ENCODE data around the gene FBXO47.
"Not testable (repeated sequence)": the region's sequence is repeated elsewhere in the genome, so short reads cannot be mapped to it uniquely, and the experiment has no call there.

FBXO47 gene

DNA sequence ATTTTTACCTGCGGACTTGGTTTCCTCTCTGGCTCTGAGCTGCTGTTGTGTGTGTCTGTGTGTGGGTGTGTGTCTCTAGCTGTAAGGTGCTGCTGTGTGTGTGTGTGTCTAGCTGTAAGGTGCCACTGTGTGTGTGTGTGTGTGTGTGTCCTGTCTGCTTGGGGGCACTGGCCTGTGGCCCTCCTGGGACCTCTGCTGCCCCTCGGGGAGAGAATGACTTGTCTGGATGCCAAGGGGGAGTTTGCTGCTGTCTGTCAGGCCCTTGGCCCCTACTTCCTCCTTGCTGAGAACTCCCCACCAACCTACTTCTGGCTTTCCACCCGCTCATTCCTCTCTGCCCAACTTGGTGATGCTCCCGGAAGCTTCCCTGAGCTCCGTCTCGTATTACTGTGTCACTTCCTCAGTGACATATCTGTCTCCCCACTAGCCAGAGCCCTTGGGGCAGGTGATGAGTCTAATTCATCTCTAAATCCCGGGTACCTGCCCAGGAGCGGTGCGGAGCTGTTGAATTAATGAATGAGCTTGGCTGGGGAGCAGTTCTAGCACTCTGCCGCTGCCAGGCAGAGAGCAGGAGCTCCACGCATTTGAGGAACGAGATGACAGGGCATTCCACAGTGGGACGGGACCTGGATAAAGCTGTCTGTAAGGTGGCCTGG lies 45.3 kb downstream of the FBXO47 start:
- peak; percentile 44 to 72 (median 62) for DNase-seq

DNA sequence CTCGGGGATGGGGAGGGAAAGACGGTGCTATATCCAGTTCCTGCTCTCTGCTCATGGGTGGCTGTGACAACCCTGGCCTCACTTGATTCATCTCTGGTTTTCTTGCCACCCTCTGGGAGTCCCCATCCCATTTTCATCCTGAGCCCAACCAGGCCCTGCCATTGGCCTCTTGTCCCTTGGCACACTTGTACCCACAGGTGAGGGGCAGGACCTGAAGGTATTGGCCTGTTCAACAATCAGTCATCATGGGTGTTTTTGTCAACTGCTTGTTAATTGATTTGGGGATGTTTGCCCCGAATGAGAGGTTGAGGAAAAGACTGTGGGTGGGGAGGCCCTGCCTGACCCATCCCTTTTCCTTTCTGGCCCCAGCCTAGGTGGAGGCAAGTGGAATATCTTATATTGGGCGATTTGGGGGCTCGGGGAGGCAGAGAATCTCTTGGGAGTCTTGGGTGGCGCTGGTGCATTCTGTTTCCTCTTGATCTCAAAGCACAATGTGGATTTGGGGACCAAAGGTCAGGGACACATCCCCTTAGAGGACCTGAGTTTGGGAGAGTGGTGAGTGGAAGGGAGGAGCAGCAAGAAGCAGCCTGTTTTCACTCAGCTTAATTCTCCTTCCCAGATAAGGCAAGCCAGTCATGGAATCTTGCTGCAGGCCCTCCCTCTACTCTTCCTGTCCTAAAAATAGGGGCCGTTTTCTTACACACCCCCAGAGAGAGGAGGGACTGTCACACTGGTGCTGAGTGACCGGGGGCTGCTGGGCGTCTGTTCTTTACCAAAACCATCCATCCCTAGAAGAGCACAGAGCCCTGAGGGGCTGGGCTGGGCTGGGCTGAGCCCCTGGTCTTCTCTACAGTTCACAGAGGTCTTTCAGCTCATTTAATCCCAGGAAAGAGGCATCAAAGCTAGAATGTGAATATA lies 46.6 kb downstream of the FBXO47 start:
- DNase-seq, result no peak

DNA sequence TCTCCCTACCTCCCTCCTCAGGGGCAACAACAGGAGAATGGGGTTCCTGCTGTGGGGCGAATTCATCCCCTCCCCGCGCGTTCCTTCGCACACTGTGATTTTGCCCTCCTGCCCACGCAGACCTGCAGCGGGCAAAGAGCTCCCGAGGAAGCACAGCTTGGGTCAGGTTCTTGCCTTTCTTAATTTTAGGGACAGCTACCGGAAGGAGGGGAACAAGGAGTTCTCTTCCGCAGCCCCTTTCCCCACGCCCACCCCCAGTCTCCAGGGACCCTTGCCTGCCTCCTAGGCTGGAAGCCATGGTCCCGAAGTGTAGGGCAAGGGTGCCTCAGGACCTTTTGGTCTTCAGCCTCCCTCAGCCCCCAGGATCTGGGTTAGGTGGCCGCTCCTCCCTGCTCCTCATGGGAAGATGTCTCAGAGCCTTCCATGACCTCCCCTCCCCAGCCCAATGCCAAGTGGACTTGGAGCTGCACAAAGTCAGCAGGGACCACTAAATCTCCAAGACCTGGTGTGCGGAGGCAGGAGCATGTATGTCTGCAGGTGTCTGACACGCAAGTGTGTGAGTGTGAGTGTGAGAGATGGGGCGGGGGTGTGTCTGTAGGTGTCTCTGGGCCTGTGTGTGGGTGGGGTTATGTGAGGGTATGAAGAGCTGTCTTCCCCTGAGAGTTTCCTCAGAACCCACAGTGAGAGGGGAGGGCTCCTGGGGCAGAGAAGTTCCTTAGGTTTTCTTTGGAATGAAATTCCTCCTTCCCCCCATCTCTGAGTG lies 47.7 kb downstream of the FBXO47 start:
- DNase-seq, result no peak

DNA sequence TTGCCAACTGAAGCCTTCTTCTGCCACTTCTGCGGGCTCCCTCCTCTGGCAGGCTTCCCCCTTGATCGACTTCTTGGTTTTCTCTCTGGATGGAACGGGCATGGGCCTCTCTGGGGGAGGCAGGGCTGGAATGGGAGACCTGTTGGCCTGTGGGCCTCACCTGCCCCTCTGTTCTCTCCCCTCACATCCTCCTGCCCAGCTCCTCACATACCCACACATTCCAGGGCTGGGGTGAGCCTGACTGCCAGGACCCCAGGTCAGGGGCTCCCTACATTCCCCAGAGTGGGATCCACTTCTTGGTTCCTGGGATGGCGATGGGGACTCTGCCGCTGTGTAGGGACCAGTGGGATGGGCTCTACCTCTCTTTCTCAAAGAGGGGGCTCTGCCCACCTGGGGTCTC lies 48.3 kb downstream of the FBXO47 start:
- DNase-seq, result no peak

DNA sequence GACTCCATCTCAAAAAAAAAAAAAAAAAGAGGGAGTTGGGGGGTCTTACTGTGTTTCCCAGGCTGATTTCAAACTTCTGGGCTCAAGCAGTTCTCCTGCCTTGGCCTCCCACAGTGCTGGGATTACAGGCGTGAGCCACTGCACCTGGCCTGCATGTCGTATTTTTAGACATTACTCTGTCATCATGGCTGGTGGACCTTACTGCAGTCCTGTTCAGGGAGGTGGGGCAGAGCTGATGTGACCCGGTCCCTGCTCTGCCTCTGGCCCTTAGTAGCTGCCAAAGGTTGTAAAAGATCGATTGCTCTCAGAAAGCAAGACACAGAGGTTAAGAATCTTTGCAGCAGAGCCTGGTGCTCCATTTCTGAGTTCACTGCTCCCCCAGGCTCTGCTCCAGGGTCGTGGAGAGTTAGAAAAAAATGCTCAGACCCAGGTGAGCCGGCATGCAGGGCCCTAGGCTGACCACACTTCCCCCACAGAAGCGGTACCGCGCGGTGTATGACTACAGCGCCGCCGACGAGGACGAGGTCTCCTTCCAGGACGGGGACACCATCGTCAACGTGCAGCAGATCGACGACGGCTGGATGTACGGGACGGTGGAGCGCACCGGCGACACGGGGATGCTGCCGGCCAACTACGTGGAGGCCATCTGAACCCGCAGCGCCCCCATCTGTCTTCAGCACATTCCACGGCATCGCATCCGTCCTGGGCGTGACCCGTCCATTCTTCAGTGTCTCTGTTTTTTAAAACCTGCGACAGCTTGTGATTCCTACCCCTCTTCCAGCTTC lies 48.9 kb downstream of the FBXO47 start:
- no peak for DNase-seq

DNA sequence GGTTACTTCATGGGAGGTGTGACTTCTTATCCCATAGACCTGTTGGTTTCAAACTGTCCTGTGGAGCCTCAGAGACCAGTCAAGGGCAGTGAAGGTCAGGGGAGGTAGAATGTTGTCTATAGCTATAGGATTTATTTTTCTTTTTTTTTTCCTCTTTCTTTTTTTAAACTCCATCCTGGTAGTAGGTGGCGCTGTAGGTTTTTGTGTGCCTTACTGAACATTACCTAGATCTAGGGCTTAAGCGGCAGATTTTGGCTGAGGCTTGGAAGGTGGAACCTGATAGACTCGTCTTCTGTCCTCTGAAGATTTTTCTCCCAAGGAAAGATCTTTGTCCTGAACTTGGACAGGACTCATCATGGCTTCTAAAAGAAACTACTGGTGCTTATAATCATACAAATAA lies 49.9 kb downstream of the FBXO47 start:
- no peak for DNase-seq

DNA sequence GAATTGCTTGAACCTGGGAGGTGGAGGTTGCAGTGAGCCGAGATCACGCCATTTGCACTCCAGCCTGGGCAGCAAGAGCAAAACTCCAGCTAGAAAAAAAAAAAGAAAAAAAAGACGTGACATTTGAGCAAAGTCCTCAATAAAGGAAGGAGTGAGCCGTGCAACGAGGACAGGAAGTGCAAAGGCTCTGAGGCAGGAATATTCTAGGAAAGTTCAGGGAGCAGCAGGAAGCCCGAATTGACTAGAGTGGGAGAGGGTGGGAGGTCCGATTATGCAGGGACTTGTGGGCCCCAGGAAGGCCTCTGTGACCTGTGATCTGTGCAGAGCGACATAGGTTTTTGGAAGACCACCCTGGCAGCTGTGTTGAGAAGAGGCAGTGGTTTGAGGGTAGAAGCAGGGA lies 50.4 kb downstream of the FBXO47 start:
- DNase-seq, result no peak

DNA sequence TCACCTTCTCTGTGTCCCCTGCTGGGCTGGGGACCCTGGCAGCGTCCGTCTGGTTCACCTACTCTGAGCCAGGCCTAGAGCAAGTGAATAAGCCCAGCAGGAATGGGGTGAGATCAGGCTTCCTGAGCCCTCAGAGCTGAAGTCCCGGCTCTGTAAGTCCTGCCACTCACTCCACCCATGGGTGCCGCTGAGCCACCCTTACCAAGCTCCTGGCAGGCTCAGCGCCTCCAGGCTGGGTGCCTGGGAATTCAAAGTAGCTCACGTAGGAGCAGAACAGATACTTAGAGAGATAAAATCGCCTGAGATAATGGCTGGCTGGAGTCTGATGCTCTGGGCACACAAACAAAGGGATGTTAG lies 51.6 kb downstream of the FBXO47 start:
- DNase-seq, result no peak

DNA sequence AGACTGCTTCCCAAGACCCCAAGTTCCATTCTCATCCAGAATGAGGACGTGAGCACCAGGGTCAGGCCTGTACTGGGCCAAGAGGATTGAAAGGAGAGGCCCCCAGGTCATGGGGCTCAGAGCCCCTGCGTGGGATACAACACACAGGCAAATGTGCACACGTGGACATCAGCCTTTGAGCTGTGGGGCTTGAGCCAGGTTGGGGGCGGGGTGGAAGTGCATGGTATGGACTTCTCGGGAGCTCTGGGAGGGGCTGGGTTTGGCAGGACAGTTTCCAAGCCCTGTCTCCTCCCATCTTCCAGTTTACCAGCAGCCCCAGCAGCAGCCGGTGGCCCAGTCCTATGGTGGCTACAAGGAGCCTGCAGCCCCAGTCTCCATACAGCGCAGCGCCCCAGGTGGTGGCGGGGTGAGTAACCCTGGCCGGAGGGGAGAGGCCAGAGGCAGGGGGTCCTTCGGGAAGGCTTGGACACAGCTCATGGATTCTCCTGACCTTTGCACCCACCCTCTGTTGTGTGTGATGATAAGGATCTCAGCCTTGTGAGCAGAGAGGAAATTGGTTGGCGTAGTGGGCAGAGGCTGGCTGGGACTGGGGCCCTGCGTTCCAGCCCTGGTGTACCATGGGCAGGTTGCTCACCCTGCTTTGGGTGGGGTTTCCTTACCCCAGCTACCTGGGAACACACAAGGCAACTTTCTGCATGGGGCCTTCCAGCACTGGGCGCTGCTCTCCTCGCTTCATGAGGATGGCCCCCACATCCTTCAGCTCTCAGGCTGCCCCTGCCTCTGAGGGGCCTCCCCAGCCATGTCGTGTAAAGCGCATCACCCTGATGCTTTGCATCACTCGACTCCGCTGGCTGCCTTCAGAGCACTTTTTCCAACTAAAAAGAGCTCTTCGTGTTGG lies 52.2 kb downstream of the FBXO47 start:
- no peak for DNase-seq

DNA sequence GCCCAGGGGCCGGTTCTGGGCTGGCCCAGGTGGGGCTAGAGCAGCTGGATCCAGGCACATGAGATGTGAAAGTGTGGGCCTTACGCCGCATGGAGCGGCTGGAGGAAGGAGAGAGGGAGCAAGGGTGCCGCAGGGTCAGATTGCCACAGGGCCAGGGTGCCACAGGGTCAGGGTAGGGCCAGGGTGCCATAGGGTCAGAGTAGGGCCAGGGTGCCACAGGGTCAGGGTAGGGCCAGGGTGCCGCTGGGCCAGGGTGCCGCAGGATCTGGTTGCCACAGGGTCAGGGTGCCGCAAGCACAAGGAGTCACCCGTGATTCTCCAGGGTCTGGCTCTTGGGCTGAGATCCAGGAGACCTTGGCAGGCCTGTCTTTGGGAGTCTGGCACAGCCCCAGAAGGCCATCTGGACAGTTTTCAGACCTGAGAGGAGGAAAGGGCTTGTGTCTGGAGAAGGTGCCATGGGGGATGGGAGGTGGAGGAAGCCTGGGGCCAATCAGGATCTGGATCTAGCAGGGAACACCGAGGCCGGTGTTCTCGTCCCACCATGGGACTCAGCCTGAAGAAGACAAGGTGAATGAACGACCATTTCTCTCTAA lies 54.9 kb downstream of the FBXO47 start:
- DNase-seq, result no peak

DNA sequence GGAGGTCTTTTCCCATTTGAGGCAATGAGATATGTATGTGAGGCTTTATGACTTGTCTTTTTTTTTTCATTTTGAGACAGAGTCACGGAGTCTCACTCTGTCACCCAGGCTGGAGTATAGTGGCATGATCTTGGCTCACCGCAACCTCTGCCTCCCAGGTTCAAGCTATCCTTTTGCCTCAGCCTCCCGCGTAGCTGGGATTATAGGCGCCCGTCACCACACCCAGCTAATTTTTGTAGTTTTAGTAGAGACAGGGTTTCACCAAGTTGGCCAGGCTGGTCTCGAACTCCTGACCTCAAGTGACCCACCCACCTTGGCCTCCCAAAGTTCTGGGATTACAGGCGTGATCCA lies 55.5 kb downstream of the FBXO47 start:
- not testable (repeated sequence) for DNase-seq

DNA sequence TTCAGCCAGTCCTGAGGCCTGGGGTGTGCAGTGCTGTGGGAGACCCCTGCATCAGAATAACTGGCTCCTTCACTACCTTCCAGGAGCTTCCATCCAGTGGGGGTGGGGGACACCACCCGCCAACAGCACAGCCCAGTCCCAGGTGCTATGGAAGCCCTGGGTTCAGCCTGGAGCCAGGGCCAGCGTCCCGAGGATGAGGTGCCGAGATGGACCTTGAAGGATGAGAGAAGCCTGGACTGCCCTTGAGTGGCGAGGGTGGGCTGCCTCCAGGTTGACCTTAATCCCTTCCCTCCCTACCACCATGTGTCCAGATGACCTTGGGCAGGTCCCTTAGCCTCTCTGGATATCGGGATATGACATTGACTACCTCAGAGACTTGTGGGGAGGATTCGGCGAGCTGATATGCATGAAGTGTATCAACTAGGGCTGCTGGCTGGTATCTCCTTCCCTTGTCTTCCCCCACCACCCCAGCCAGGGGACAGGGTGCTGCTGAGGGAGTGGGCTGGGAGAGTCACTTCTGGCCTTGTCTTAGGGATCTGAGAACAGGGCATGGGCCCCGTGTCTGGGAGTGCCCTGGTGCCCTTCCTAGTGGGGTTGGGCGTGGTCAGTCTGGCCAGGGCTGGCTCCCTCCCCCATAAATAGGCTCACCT lies 56.0 kb downstream of the FBXO47 start:
- no peak for DNase-seq

DNA sequence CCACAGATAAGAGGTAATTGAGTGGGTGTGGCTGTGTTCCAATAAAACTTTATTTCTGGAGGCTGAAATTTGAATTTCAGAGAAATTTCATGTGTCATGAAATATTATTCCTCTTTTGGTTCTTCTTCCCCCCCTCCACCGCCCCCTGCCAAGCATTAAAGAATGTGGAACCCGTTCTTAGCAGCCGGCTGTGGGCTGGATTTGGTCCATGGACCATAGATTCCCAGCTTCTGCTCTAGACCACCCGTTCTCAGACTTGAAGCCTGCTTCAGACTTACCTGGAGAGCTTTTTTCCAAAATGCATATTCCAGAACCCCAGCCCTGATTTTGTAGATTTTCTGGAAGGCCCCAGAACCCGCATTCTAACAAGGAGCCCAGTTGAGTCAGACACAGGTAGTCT lies 56.9 kb downstream of the FBXO47 start:
- DNase-seq, result peak in 2 of 4 experiments; percentile 39 to 40

DNA sequence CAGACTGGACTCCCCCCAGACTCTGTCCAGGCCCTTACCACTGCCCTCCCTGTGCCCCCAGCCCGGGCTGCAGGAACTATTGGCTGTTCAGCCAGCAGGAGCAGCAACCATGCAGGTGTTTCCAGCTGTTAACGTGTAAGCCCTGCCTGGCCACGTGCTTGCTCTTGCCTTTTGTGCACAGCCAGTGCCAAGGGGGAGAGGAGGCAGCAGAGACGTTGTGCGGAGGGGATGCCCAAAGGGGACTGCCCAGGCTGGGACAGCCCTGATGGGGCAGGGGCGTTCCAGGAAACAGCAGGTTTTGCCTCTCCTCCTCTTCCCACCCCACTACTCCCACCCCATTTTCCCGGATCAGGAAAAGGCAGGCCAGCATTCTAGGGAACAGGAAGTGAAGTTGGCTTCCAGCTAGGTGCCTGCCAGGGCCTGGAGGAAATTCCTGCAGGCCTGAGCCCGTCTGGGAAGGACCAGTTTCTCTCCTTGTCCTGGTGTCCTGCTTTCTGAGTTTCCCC lies 58.5 kb downstream of the FBXO47 start:
- no peak for DNase-seq

DNA sequence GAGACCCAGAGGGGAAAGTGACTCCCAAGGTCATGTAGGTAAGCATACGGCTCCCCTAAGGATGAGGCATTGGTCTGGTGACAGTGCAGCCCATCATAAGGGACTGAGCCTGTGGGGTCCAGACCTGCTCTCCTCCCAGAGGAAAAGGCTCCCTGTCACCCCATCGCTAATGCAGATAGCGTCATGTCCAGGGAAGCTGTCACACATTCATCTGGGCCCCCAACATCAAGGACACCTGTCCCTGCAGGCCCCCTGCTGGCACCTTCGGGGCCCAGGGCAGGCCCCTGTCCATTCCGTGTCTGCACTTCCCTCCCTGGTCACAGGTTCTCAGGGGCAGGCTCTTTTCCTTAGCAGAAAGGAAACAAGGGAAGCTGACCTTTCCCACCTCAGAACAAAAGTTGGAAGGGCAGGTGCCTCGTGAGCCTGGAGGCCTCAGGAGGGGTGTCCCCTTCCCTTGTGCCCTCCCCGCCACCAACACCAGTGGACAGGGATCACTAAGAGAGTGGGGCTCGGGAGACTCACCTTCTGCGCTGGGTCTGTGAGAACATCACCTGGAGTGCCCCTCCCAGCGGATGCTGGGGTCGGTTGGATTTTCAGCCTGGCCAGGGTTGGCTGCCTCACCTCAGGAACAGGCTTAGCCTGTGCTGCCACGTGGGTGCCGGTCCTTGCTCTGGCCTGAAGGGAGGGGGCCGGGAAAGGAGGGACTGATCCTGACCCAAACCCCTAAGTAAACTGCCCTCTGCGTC lies 59.1 kb downstream of the FBXO47 start:
- DNase-seq, result no peak

DNA sequence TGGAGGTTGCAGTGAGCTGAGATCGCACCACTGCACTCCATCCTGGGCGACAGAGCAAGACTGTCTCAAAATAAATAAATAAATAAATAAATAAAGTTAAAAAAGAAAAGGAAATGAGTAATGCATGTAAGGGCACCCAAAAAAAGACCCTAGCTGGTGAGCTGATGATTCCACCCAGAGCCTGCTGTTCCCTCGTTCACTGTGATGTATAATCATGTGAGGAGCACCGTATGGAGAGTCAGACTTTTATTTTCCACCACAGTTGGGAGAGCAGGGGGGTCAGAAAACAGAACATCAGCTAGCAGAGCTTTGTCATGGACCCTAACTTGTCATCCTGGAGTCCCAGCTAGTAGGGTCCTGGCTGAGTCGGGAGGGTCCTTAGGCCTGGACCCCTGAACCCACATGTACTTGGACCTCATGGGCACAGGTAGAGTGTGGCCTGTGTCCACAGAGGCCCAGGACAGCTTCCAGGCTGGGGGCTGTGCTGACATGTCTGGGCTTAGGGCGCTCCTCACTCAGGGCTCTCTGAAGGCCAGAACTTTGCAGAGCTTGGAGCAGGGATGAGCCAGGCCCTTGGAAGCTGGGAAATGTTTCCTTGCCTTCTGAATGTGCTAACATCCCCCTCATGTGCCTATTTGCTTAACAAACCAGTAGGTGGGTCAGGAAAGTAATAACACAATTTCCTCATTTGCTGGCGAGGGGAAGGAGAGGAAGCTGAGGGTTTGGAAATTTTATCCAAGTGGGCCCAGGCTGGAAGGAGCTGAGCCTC lies 60.6 kb downstream of the FBXO47 start:
- DNase-seq, result peak; percentile 68 to 86 (median 82)

DNA sequence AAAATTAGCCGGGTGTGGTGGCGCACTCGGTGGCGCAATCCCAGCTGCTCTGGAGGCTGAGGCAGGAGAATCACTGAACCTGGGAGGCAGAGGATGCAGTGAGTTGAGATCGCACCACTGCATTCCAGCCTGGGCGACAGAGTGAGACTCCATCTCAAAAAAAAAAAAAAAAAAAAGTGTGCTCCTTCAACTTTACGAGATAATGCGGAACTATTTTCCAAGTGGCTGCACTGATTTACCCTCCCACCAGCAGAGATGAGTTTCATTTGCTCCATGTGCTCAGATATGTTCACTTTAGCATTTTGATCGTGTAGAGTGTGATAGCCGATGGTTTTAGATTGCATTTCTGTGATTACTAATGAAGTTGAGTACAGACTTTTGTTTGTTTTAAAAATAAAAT lies 61.8 kb downstream of the FBXO47 start:
- DNase-seq, result no peak

DNA sequence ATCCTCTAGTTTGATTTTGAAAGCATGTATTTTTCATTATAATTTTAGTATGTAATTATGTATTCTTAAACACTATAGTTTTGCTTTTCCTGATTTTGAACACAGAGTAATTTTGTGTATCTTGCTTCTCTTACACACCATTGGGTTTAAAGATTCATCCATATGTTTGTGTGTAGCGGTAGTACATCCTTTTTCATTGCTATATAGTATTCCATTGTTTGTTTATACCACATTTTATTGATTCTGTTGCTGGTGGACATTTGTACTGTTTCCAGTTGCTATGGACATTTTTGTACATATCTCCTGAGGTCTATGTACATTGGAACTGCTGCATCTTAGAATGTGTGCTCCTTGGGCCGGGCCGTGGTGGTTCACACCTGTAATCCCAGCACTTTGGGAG lies 62.3 kb downstream of the FBXO47 start:
- DNase-seq, result no peak

DNA sequence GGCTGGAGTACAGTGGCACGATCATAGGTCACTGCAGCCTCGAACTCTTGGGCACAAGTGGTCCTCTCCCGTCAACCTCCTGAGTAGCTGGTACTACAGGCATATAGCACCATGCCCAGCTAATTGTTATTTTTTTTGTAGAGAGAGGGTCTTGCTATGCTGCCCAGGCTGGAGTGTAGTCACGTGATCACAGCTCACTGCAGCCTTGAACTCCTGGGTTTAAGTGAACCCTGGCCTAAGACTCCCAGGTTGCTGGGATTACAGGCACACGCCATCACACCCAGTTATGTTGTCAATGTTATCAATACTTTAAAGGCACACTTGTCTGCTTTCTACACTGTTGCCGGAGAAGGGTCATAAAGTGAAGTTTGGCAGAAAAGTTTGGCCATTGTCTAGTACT lies 63.8 kb downstream of the FBXO47 start:
- no peak for DNase-seq

All from suppressor macrophage (primary cell).